GM10248 (cell line): ENCODE measurements around the gene CFAP97D1.

Source experiments
- CTCF ChIA-PET: fragments of 300-600 bp; sonication (Branson Sonifier 250); formaldehyde crosslinking; extraction: SDS; loops from one replicate; lab custom pipeline; 2021; ENCODE audit warnings: antibody characterized with exemption; lab: Yijun Ruan, JAX
- POLR2A ChIA-PET: fragments of 350-650 bp; sonication (Branson Sonifier 250); formaldehyde crosslinking; extraction: SDS; loops from one replicate; lab custom pipeline; 2020; ENCODE audit warnings: antibody characterized with exemption; lab: Yijun Ruan, JAX
- DNase-seq: peaks from one replicate; pipeline ENCODE4 v3.0.0; 2012; ENCODE audit errors: extremely low spot score
- TF ChIP-seq, protein P1 (sequence below): IDR thresholded peaks from 2 replicates; pipeline ENCODE4 v1.5.1; 2012; ENCODE audit warnings: mild to moderate bottlenecking, low read depth; ENCODE audit errors: extremely low read depth, missing control alignments, control extremely low read depth

CFAP97D1 gene

DNA sequence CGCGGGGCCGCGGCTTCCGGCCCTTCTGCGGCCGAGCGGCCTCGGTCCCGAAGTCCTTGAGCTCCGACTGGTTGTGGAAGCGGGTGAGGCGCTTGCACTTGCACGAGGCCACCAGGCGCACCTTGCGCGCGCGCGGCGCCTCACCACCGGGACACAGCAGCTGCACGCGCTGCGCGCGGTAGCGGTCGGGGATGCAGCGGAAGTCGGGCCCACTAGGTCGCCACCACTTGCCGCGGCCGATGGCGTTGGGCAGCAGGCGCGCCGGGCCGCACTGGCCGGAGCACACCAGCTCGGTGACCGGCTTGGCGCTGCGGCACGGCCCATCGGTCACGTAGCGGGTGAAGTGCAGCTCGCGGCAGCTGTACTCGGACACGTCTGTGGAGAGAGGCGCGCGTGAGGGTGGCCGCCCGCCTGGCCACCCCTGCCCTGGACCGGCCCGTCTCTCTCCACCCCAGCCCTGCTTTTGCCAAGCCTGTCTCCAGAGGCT is 24.8 kb upstream of the CFAP97D1 start:
- ChIA-PET CTCF (interaction anchor here (2.0 to 19.1 kb wide), 3 partner anchors 38 to 178 kb away, joined by 5 to 503 read pairs (median 79); no protein-coding TSS in a partner anchor), POLR2A (no interaction called here)
- no peak for DNase-seq
- TF ChIP-seq, protein P1, sequence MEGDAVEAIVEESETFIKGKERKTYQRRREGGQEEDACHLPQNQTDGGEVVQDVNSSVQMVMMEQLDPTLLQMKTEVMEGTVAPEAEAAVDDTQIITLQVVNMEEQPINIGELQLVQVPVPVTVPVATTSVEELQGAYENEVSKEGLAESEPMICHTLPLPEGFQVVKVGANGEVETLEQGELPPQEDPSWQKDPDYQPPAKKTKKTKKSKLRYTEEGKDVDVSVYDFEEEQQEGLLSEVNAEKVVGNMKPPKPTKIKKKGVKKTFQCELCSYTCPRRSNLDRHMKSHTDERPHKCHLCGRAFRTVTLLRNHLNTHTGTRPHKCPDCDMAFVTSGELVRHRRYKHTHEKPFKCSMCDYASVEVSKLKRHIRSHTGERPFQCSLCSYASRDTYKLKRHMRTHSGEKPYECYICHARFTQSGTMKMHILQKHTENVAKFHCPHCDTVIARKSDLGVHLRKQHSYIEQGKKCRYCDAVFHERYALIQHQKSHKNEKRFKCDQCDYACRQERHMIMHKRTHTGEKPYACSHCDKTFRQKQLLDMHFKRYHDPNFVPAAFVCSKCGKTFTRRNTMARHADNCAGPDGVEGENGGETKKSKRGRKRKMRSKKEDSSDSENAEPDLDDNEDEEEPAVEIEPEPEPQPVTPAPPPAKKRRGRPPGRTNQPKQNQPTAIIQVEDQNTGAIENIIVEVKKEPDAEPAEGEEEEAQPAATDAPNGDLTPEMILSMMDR = no peak

DNA sequence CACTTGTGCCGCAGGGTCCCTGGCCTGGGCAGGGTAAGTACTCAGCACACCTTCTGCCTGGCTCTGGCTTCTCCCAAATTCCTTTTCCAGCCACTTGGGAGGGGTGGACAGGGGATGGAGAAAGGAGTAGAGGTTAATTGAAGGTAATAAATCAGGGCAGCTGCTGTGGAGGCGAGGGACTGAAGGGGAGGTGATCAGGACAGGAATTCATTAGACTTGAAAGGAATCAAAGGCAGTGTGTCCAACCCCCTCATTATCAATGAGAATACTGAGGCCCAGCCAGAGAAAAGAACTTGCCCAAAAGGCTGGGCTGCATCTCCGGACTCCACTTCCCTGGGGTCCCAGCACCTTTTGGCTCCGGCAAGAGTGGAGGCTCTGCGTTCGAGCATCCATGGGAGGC is 24.0 kb upstream of the CFAP97D1 start:
- DNase-seq = no peak
- CTCF ChIA-PET = interaction anchor here (2.0 to 19.1 kb wide), 4 partner anchors 11 to 179 kb away, joined by 5 to 503 read pairs (median 47); no protein-coding TSS in a partner anchor
- TF ChIP-seq, protein P1 = no peak

DNA sequence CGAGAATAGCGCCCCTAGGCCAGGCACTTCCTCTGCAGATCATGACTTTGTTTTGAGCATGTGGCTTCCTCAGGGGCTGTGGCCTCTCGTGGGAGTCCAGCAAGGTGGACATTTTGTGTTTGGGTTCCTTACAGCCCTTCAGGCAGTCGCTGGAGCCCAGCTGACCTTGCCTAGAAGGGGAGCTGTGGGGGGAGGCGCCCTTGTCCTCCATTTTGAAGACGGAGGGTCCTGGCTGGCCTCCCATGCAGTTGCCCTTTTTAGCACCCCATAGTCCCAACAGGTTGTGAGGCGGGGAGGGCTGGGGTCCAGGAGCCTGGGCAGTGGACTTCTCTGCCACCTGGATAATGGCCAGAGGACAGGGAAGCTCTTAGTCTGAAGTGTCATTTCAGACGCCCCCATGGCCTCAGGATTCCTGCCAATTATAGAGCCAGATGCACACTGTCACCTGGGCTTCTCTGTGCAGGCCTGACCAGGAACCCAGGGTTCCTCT is 23.0 kb upstream of the CFAP97D1 start:
- TF ChIP-seq, protein P1 = no peak
- no peak for DNase-seq
- CTCF ChIA-PET = interaction anchor here (2.8 to 19.1 kb wide), 3 partner anchors 10 to 180 kb away, joined by 15 to 503 read pairs (median 79); no protein-coding TSS in a partner anchor
- POLR2A ChIA-PET = interaction anchor here (0.6 kb wide), 1 partner anchor 390 kb away, joined by 8 read pairs; no protein-coding TSS in a partner anchor

More for the DNA sequence above, 24.0 kb upstream of the CFAP97D1 start:
- POLR2A ChIA-PET = no interaction called here

DNA sequence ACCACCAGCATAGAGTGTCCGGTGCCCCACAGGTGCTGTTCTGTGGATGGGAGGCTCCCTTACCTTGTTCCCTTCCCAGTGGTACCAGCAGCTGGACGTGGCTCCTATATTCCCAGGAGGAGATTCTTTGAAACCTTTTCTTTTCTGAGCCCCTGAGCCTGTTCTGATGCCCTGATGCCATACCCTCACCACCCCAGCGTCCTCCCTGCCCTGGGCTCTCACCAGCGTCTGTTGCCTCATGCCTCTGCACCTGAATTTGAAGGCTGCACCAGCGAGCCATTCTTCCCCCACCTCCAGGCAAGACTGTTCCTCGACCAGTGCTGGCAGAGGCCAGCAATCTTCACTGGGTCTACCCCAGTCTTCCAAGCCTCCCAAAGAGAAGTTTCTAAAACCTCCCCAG is 22.1 kb upstream of the CFAP97D1 start:
- DNase-seq = no peak
- ChIA-PET CTCF (interaction anchor here (0.9 to 19.1 kb wide), 6 partner anchors 7 to 181 kb away, joined by 3 to 503 read pairs (median 24); no protein-coding TSS in a partner anchor), POLR2A (no interaction called here)
- TF ChIP-seq, protein P1 = no peak

DNA sequence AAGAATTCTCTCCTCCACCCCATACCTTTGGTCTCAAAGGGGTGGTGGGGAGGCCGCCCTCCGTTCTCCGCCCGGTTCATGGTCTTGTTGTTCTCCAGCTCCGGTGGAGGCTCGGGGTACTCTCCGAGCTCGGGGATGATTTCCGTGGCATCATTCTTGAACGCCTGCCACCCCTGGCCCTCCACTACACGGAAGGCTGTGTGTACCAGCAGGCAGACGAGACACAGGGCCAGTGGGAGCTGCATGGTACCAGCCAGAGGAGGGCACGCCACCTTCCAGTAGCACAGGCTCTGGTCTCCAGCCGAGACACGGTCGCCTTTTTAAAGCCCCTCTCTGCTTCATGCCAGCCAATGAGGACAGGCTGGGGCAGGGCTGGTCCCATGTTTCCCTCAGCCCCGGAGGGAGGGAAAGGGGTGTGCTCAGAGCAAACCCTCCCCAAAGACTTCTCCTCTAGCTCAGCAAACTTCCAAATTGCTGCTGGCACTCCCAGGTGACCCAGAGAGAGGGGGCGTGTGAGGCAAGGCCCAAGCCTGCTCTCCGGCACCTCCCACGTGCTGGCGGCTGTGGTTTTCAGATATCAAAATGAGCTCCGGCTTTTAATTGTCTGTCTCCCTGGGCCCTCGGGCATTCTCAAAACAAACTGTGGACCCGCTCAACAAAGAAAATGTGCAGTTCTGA is 21.6 kb upstream of the CFAP97D1 start, which contains the start of gene SOST:
TSS of gene SOST (minus strand) at position 295 of the 678 bp plus-strand sequence. CDS start at position 245, 50 bp downstream.
- no peak for DNase-seq
- ChIA-PET POLR2A (no interaction called here), CTCF (interaction anchor here (0.9 to 19.1 kb wide), 11 partner anchors 8 to 181 kb away, joined by 3 to 503 read pairs (median 15); partner anchors contain the start of gene CD300LG)
- TF ChIP-seq, protein P1 = no peak

DNA sequence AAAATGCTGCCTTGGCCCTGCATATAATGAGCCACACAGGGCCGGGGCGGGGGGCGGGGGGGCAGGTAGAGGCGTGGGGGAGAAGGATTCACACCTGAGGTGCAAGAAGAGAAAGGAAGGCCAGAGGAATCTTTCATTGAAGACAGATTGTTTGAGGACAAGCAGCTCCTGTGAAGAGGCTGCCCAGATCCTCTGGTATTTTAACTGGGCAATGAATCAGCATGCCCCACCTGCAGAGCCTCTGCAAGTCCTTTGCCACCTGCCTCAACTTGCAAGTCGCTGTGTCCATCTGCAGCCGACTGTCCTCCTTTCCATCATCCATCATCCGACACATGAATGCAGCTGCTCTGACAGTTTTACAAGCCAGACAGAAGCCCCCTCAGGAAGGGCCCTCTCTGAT is 20.4 kb upstream of the CFAP97D1 start:
- DNase-seq = no peak
- TF ChIP-seq, protein P1 = no peak
- POLR2A ChIA-PET = no interaction called here
- CTCF ChIA-PET = interaction anchor here (1.0 to 19.1 kb wide), 21 partner anchors 9 to 212 kb away, joined by 3 to 503 read pairs (median 8); partner anchors contain the start of gene CD300LG
